ENCODE data around the gene GCN1. TPM values are rescaled to one million over a fixed set of nuclear protein-coding genes. Genes with fewer than 3 reads are reported as not detected.
A peak's percentile ranks its signal among the peaks of the same experiment; 100 is the strongest.

GCN1 gene
- total and polyA plus RNA-seq, 2 donors from 2014 or later, result 12.2 to 77.6 TPM

- Histone ChIP-seq H3K9ac (ENCODE audit: low read length in 3 of 3) (no peak overlapping the region), H3K27ac (ENCODE audit: low read depth in 2 of 2, low read length in 2 of 2) (no peak overlapping the region), H3K36me3 (ENCODE audit: control insufficient read depth in 2 of 3, insufficient read depth in 3 of 3, low read length in 3 of 3) (peaks cover 0 to 34% (median 14%) of the 10 kb centered on the region in 3 donors), H3K9me3 (ENCODE audit: control insufficient read depth in 2 of 3, insufficient read depth in 1 of 3, low read length in 3 of 3) (no peaks in the 10 kb centered on the region), H3K4me3 (ENCODE audit: low read length in 3 of 3) (no peak overlapping the region), H3K4me1 (ENCODE audit: control insufficient read depth in 2 of 3, insufficient read depth in 2 of 3, low read depth in 1 of 3, low read length in 3 of 3) (no peaks in the 10 kb centered on the region), H3K27me3 (ENCODE audit: control insufficient read depth, insufficient read depth, low read length) (no peaks in the 10 kb centered on the region)
- intact Hi-C loops (cut with DNase I), result no loop called here
- no peak for TF ChIP-seq CTCF (IDR thresholded peaks at IDR 0.05; ENCODE audit: borderline replicate concordance, extremely low read depth, insufficient read depth)
- no peak for FAIRE-seq
- peak in 2 of 5 donors; percentile 29 to 56 for DNase-seq
Observed at GRCh38 chr12:120211904-120212283, 17.4 kb upstream of the GCN1 start.

GRCh38 chr12:120211243-120211903 is 16.9 kb upstream of the GCN1 start:
- no peak for FAIRE-seq
- no peak overlapping the region for H3K4me3 ChIP-seq (ENCODE audit: low read length in 3 of 3)
- no peak for TF ChIP-seq CTCF (IDR thresholded peaks at IDR 0.05; ENCODE audit: borderline replicate concordance, extremely low read depth, insufficient read depth)
- peak in 1 of 5 donors; percentile 7 for DNase-seq
- intact Hi-C loops (cut with DNase I), result no loop called here
- H3K27ac ChIP-seq (ENCODE audit: low read depth in 2 of 2, low read length in 2 of 2), result no peak overlapping the region
- no peaks in the 10 kb centered on the region for H3K4me1 ChIP-seq (ENCODE audit: control insufficient read depth in 2 of 3, insufficient read depth in 2 of 3, low read depth in 1 of 3, low read length in 3 of 3)
- H3K27me3 ChIP-seq (ENCODE audit: control insufficient read depth, insufficient read depth, low read length), result no peaks in the 10 kb centered on the region
- H3K9me3 ChIP-seq (ENCODE audit: control insufficient read depth in 2 of 3, insufficient read depth in 1 of 3, low read length in 3 of 3), result no peaks in the 10 kb centered on the region
- H3K9ac ChIP-seq (ENCODE audit: low read length in 3 of 3), result no peak overlapping the region
- peaks cover 0 to 34% (median 14%) of the 10 kb centered on the region in 3 donors for H3K36me3 ChIP-seq (ENCODE audit: control insufficient read depth in 2 of 3, insufficient read depth in 3 of 3, low read length in 3 of 3)

- FAIRE-seq, result no peak
Observed at GRCh38 chr12:120209851-120210250, 15.3 kb upstream of the GCN1 start.

More at GRCh38 chr12:120209851-120210250, 15.3 kb upstream of the GCN1 start:
- H3K27ac ChIP-seq (ENCODE audit: low read depth in 2 of 2, low read length in 2 of 2), result no peak overlapping the region
- no peaks in the 10 kb centered on the region for H3K27me3 ChIP-seq (ENCODE audit: control insufficient read depth, insufficient read depth, low read length)
- no peak overlapping the region for H3K4me3 ChIP-seq (ENCODE audit: low read length in 3 of 3)
- intact Hi-C loops (cut with DNase I), result no loop called here
- H3K4me1 ChIP-seq (ENCODE audit: control insufficient read depth in 2 of 3, insufficient read depth in 2 of 3, low read depth in 1 of 3, low read length in 3 of 3), result no peaks in the 10 kb centered on the region
- no peak for DNase-seq
- H3K36me3 ChIP-seq (ENCODE audit: control insufficient read depth in 2 of 3, insufficient read depth in 3 of 3, low read length in 3 of 3), result peaks cover 0 to 30% (median 14%) of the 10 kb centered on the region in 3 donors
- no peaks in the 10 kb centered on the region for H3K9me3 ChIP-seq (ENCODE audit: control insufficient read depth in 2 of 3, insufficient read depth in 1 of 3, low read length in 3 of 3)
- no peak overlapping the region for H3K9ac ChIP-seq (ENCODE audit: low read length in 3 of 3)
- no peak for TF ChIP-seq CTCF (IDR thresholded peaks at IDR 0.05; ENCODE audit: borderline replicate concordance, extremely low read depth, insufficient read depth)
